ENCODE data around the gene C15orf61.

The C15orf61 gene

GRCh38 chr15:67554580-67554979 is 33.6 kb downstream of the C15orf61 start:
- DNase-seq, result no peak

DNA sequence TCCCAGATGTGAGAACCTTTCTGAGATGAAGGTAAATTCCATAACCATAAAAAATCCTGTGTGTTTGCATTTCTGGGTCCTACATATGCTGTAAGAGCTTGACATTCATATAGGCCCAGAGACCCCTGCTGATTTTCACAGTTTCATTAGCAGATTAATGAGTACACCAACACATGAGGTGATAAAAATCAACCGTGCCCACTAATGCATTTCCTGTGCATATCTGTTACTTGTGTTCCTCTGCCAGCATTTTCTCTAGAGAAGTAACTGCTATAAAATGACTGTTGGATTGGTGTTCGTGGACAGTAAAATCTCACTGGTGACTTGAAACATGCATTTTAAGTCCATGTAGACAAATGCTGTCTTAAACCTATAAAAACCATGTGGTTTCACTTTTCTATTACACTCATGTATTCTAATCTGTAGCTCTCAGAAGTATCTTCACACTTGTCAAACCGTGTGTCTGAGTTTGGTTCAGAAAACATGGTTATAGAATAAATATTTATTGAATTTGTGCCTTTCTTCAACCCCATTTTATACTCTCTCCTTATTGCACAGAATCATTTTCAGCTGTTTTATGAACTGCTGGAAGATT is 36.1 kb downstream of the C15orf61 start:
- no peak for DNase-seq

GRCh38 chr15:67558502-67558901 is 37.6 kb downstream of the C15orf61 start:
- DNase-seq, result no peak

GRCh38 chr15:67559158-67559557 is 38.2 kb downstream of the C15orf61 start:
- DNase-seq, result no peak

- no peak for DNase-seq
These were observed 38.6 kb downstream of the C15orf61 start for GRCh38 chr15:67559576-67559975.

DNA sequence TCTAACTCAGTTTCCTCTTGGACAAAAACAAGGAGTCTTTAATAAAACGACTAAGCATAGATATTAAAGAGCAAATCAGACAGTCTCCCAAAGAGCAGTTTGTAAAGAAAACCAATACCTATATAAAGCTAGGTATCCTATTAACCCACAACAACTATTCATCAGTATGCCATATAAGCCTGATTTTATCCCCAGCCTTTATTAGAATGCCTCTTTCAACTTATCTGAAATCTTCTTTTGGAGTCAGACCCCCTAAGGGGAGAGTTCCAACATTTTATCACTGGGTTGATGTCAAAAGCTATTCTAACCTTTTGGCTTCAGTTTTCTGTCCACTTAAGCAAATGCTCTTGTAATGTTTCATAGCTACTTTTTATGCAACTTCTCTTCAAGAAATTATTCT is 39.4 kb downstream of the C15orf61 start:
- no peak for DNase-seq

- DNase-seq, result no peak
These were observed 42.2 kb downstream of the C15orf61 start for GRCh38 chr15:67563092-67563491.

- no peak for DNase-seq
These were observed 43.4 kb downstream of the C15orf61 start for GRCh38 chr15:67564021-67564967.

- DNase-seq, result no peak
These were observed 44.0 kb downstream of the C15orf61 start for GRCh38 chr15:67564968-67565345.

DNA sequence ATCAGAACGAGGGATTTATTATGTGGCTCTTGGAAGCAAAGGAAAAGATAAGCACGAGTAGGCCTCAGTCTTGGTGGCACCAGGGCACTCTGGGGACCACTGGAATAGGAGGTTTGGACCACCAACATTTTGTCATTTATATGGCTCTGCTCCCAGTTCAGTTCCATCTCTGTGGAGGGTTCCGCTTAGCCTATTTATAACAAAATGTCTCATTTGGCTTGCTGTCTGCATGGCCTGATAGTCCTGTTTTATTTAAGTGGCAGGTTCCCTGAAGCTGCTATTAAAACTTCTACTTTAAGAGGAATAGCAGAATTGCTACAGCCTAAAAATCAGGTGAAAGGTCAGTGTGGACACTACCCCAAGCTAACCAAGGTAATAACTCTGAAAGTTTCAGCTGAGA is 48.7 kb downstream of the C15orf61 start:
- DNase-seq, result no peak

GRCh38 chr15:67570875-67571647 is 50.1 kb downstream of the C15orf61 start:
- DNase-seq, result no peak

DNA sequence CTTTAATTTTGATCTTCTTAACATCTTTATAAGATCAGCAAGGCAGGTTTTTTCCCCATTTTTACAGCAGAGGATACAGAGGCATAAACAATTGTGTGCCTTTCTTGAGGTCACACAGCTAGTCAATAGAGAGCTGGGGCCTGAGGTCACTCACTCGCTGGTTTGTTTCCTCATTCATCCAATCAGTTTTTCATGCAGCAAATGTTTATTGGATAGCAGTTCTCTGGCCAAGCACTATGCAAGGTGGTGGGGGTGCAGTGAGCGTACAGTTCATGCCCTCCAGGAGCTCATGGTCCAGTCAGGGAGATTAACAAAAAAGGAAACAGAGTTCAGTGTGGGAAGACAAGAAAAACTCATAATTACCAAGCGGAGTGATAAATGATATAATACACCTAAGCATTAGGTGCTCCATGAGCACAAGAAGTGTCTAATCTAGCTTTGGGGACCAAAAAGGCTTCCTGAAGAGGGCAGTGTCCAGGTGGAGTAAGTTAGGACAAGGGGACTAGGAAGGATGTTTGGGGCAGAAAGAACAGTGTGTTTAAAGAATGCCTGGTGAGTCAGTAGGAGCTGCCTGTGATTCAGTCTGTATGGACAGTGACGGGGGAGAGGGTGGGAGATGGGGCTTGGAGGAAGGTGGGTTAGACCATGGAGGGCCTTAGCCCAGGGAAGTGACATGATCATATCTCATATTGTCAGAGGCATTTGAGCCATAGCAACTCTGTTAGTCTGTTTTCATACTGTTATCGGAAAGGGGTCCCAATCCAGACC is 50.9 kb downstream of the C15orf61 start:
- DNase-seq, result no peak

GRCh38 chr15:67573194-67573593 is 52.3 kb downstream of the C15orf61 start:
- no peak for DNase-seq

GRCh38 chr15:67575039-67575502 is 54.1 kb downstream of the C15orf61 start:
- DNase-seq, result no peak

DNA sequence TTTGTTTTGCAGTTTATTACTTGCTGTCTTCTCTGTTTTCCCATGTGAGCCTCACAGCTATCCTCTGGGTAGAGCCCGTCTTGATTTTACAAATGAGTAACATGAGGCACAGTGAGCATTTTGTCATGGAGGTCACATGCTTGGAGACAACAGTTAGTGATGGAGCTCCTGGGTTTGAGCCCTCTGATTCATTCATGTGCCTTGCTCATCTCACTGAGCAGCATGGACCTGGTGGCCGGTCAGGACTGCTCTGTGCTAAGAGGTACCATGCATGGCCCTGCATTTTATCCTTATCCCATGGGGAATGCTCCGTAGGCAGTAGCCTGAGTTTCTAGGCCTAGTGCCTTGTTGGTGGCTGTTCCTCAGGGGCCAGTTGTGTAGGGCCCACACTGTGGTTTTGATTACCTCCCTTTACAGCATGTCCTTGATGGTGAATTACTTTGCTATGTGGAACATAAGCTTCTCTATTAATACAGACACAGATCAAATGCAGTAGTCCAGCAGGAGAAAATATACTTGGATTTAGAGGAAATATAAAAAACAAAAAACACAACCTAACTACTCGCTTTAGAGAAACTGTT is 57.2 kb downstream of the C15orf61 start:
- DNase-seq, result no peak

DNA sequence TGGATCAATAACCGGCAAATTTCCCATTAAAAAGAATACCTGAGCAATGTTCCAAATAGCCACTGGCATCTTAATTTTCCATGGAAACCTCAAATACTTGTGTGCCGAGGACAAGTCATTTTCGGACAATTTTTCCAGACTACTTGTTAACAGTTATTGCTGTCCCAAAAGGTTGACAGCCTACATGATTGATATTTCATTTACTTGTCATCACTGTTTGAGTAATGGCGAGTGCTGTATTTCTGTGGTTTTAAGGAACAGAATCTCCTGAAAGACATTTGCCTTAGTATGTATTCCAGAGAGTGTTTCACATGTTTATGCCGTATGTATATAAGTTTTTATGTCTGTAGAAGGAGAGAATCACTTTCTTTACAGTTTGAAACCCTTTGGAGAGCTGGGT is 58.2 kb downstream of the C15orf61 start:
- no peak for DNase-seq

Measured in NCI-H2107 (cell line).